Measurements from ENCODE around the gene MYO18A. TPM values are rescaled to one million over a fixed set of nuclear protein-coding genes. Genes with fewer than 3 reads are reported as not detected.
"Not testable (repeated sequence)": the region's sequence is repeated elsewhere in the genome, so short reads cannot be mapped to it uniquely, and the experiment has no call there.

Gene MYO18A
- total RNA-seq, 1 experiment from 2014 or later, result 8.4 TPM

- no peak for DNase-seq (ENCODE audit: low spot score)
Measured at GRCh38 chr17:29147682-29148081, 32.5 kb downstream of the MYO18A start.

- DNase-seq (ENCODE audit: low spot score), result not testable (repeated sequence)
Measured at GRCh38 chr17:29147228-29147627, 33.0 kb downstream of the MYO18A start.

- DNase-seq (ENCODE audit: low spot score), result no peak
Measured at GRCh38 chr17:29146369-29146972, 33.7 kb downstream of the MYO18A start.

- DNase-seq (ENCODE audit: low spot score), result peak; percentile 74
Measured at GRCh38 chr17:29145289-29146073, 34.7 kb downstream of the MYO18A start.

GRCh38 chr17:29143894-29144293 lies 36.3 kb downstream of the MYO18A start:
- DNase-seq (ENCODE audit: low spot score), result peak; percentile 34

- DNase-seq (ENCODE audit: low spot score), result no peak
Measured at GRCh38 chr17:29141514-29141876, 38.7 kb downstream of the MYO18A start.

- no peak for DNase-seq (ENCODE audit: low spot score)
Measured at GRCh38 chr17:29140631-29141513, 39.3 kb downstream of the MYO18A start.

GRCh38 chr17:29140051-29140621 lies 40.1 kb downstream of the MYO18A start:
- DNase-seq (ENCODE audit: low spot score), result peak; percentile 59

GRCh38 chr17:29138971-29139691 lies 41.1 kb downstream of the MYO18A start:
- DNase-seq (ENCODE audit: low spot score), result no peak

- no peak for DNase-seq (ENCODE audit: low spot score)
Measured at GRCh38 chr17:29138184-29138955, 41.8 kb downstream of the MYO18A start.

GRCh38 chr17:29136998-29137730 lies 43.0 kb downstream of the MYO18A start:
- no peak for DNase-seq (ENCODE audit: low spot score)

GRCh38 chr17:29135464-29135863 lies 44.7 kb downstream of the MYO18A start:
- DNase-seq (ENCODE audit: low spot score), result no peak

GRCh38 chr17:29133121-29133713 lies 47.0 kb downstream of the MYO18A start:
- DNase-seq (ENCODE audit: low spot score), result no peak

GRCh38 chr17:29131814-29132682 lies 48.1 kb downstream of the MYO18A start:
- peak; percentile 46 for DNase-seq (ENCODE audit: low spot score)

GRCh38 chr17:29129731-29130130 lies 50.5 kb downstream of the MYO18A start:
- DNase-seq (ENCODE audit: low spot score), result no peak

- DNase-seq (ENCODE audit: low spot score), result no peak
Measured at GRCh38 chr17:29127840-29128239, 52.4 kb downstream of the MYO18A start.

GRCh38 chr17:29126268-29126930 lies 53.8 kb downstream of the MYO18A start:
- DNase-seq (ENCODE audit: low spot score), result no peak

- no peak for DNase-seq (ENCODE audit: low spot score)
Measured at GRCh38 chr17:29125651-29126050, 54.5 kb downstream of the MYO18A start.

All from H4 (cell line).